ENCODE data around the gene VEGFB. TPM values are rescaled to one million over a fixed set of nuclear protein-coding genes. Genes with fewer than 3 reads are reported as not detected.

The VEGFB gene
- total RNA-seq, 1 experiment from 2014 or later, result 101 TPM

- TF ChIP-seq CTCF (IDR thresholded peaks at IDR 0.05) (no peak), POLR2AphosphoS5 (IDR thresholded peaks at IDR 0.05; ENCODE audit: low read depth, low read length) (no peak), REST (IDR thresholded peaks at IDR 0.05; ENCODE audit: insufficient read depth in 1 of 2, low read depth in 2 of 2, low read length in 1 of 2) (no peak), SIN3A (IDR thresholded peaks at IDR 0.05; ENCODE audit: borderline replicate concordance, insufficient read depth, low read depth, low read length) (no peak), TCF7L2 (IDR thresholded peaks at IDR 0.05; ENCODE audit: low read depth, low read length) (no peak)
- no TSS peak for BruUV-seq (replicated peaks)
These were observed 25.2 kb downstream of the VEGFB start for GRCh38 chr11:64259533-64260067.

DNA sequence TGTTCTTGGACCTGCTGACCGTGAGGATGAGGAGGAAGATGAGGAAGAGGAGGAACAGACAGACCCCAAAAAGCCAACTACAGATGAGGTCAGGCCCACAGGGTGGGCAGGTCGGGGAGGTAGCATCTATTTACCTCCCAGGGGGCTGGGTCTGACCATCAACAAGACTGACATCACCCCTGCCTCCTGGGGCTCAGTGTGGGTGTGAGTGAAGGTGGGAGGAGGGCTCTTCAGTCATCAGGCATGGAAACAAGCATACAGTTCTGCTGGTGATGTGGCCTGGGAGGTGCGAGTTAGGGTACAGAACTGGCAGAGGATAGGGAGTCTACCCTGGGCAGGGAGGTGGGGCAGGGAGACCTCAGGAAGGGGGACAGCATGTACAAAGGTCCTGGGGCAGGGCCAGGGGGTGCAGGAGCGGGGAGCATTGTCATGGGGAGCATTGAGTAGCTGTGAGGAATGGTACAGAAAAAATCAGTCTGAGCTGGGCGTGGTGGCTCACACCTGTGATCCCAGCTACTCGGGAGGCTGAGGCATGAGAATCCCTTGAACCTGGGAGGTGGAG lies 25.8 kb downstream of the VEGFB start:
- Histone ChIP-seq H3K27ac (ENCODE audit: low read length) (no peak overlapping the region), H3K4me1 (ENCODE audit: control insufficient read depth, insufficient read depth, low read length) (peaks cover 3% of the 10 kb centered on the region; the same call in 1 of the 2 replicates), H3K9me3 (ENCODE audit: control insufficient read depth, insufficient read depth, low read depth, low read length) (no peaks in the 10 kb centered on the region), H3K36me3 (ENCODE audit: control insufficient read depth, insufficient read depth, low read length) (no peaks in the 10 kb centered on the region; the same call in 1 of the 2 replicates), H3K27me3 (ENCODE audit: control insufficient read depth, insufficient read depth, low read length) (no peaks in the 10 kb centered on the region), H3K4me3 (ENCODE audit: low read depth in 2 of 2, low read length in 2 of 2) (no peak overlapping the region)
- ChIA-PET CTCF (no interaction called here), POLR2A (no interaction called here)
- in situ Hi-C loops (cut with HindIII; ENCODE audit: low pct_unique_long_range_greater_than_20kb, low sequenced_read_pairs) (no loop called here), intact Hi-C loops (cut with micrococcal nuclease; ENCODE audit: unreplicated experiment) (no loop called here)
- no peak for DNase-seq (ENCODE audit: low read depth, low spot score)
- ATAC-seq, result no peak
- TF ChIP-seq REST (IDR thresholded peaks at IDR 0.05; ENCODE audit: insufficient read depth in 1 of 2, low read depth in 2 of 2, low read length in 1 of 2) (no peak), POLR2AphosphoS5 (IDR thresholded peaks at IDR 0.05; ENCODE audit: low read depth, low read length) (no peak), CTCF (IDR thresholded peaks at IDR 0.05) (no peak), TCF7L2 (IDR thresholded peaks at IDR 0.05; ENCODE audit: low read depth, low read length) (no peak), SIN3A (IDR thresholded peaks at IDR 0.05; ENCODE audit: borderline replicate concordance, insufficient read depth, low read depth, low read length) (no peak)
- no TSS peak for BruUV-seq (replicated peaks)

More at GRCh38 chr11:64259533-64260067, 25.2 kb downstream of the VEGFB start:
- H3K9me3 ChIP-seq (ENCODE audit: control insufficient read depth, insufficient read depth, low read depth, low read length), result no peaks in the 10 kb centered on the region
- H3K4me1 ChIP-seq (ENCODE audit: control insufficient read depth, insufficient read depth, low read length), result peaks cover 3% of the 10 kb centered on the region; the same call in 1 of the 2 replicates
- ATAC-seq, result no peak
- no peaks in the 10 kb centered on the region; the same call in 1 of the 2 replicates for H3K36me3 ChIP-seq (ENCODE audit: control insufficient read depth, insufficient read depth, low read length)
- CTCF ChIA-PET, result no interaction called here
- in situ Hi-C loops (cut with HindIII; ENCODE audit: low pct_unique_long_range_greater_than_20kb, low sequenced_read_pairs) (no loop called here), intact Hi-C loops (cut with micrococcal nuclease; ENCODE audit: unreplicated experiment) (no loop called here)
- no peaks in the 10 kb centered on the region for H3K27me3 ChIP-seq (ENCODE audit: control insufficient read depth, insufficient read depth, low read length)
- no peak for DNase-seq (ENCODE audit: low read depth, low spot score)
- no peak overlapping the region for H3K4me3 ChIP-seq (ENCODE audit: low read depth in 2 of 2, low read length in 2 of 2)
- POLR2A ChIA-PET, result no interaction called here
- no peak overlapping the region for H3K27ac ChIP-seq (ENCODE audit: low read length)

Data from Panc1 (cell line).